ENCODE measurements around the gene RPL21. TPM values are rescaled to one million over a fixed set of nuclear protein-coding genes. Genes with fewer than 3 reads are reported as not detected.

The RPL21 gene
- total and polyA plus RNA-seq, 2 donors (not counting 1 experiment from before 2014, with no cell fraction given) = 1,937 to 2,245 TPM

DNA sequence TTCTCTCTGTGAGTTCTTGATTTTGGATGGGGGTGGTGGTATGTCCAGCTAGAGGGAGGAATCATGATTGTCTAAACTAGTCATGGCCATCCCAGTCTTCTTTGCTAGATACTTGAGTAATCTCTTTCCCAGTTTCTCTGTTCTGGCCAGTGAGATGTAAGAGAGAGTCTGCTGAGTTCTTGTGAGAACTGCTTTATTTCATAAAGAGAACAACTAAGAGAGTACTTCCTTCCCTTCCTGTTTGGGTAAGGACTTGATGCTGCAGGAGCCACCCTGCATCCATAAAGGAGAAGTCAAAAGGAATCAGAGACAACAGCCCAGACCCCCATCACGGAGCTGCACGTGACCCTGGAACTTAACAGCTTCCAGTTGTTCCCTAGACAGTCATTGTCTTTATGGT, 16.2 kb downstream of the RPL21 start:
- H2AFZ ChIP-seq (ENCODE audit: insufficient read depth, low read depth, low read length, poor library complexity, severe bottlenecking) = no peak overlapping the region
- WGBS (ENCODE audit: insufficient coverage) = 54% methylated on average over 2 of the region's 2 CpGs
- peaks cover 6 to 18% of the 10 kb centered on the region in 2 donors for H3K4me1 ChIP-seq (ENCODE audit: control insufficient read depth in 2 of 2, insufficient read depth in 2 of 2, low read length in 2 of 2)
- peaks cover 20% of the 10 kb centered on the region for H3K79me2 ChIP-seq (ENCODE audit: control insufficient read depth, insufficient read depth, low read length)
- H3K4me3 Mint-ChIP-seq = no peak overlapping the region
- no peaks in the 10 kb centered on the region for H3K9me3 Mint-ChIP-seq (ENCODE audit: insufficient read depth)
- H3K9ac ChIP-seq (ENCODE audit: low read length) = no peak overlapping the region
- TF ChIP-seq, protein P1, sequence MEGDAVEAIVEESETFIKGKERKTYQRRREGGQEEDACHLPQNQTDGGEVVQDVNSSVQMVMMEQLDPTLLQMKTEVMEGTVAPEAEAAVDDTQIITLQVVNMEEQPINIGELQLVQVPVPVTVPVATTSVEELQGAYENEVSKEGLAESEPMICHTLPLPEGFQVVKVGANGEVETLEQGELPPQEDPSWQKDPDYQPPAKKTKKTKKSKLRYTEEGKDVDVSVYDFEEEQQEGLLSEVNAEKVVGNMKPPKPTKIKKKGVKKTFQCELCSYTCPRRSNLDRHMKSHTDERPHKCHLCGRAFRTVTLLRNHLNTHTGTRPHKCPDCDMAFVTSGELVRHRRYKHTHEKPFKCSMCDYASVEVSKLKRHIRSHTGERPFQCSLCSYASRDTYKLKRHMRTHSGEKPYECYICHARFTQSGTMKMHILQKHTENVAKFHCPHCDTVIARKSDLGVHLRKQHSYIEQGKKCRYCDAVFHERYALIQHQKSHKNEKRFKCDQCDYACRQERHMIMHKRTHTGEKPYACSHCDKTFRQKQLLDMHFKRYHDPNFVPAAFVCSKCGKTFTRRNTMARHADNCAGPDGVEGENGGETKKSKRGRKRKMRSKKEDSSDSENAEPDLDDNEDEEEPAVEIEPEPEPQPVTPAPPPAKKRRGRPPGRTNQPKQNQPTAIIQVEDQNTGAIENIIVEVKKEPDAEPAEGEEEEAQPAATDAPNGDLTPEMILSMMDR (IDR thresholded peaks at IDR 0.05) = no peak
- no peak for TF ChIP-seq EZH2 (IDR thresholded peaks at IDR 0.05; ENCODE audit: borderline replicate concordance, insufficient read depth, low read depth, low read length, poor library complexity, severe bottlenecking)
- no peak overlapping the region for H3K27ac Mint-ChIP-seq
- no peaks in the 10 kb centered on the region for H3K27me3 Mint-ChIP-seq
- H3K4me3 ChIP-seq (ENCODE audit: control extremely low read depth in 1 of 5, extremely low read depth in 1 of 5, insufficient read depth in 1 of 5, low read depth in 2 of 5, low read length in 4 of 5) = no peak overlapping the region
- H3K27ac ChIP-seq (ENCODE audit: low read length in 2 of 2) = no peak overlapping the region
- intact Hi-C loops (cut with micrococcal nuclease) = loop anchor here (10.0 kb wide), 1 partner anchor 777 kb away; no protein-coding TSS in a partner anchor
- ATAC-seq (ENCODE audit: low read depth) (no peak), DNase-seq (no peak)
- ChIA-PET CTCF (no interaction called here), POLR2A (no interaction called here)
- peaks cover 45% of the 10 kb centered on the region for H3K4me1 Mint-ChIP-seq
- H3K4me2 ChIP-seq (replicated peaks; ENCODE audit: low read depth, low read length, poor library complexity, severe bottlenecking) = no peak overlapping the region
- H3K27me3 ChIP-seq (replicated peaks in 1 of 4; ENCODE audit: control extremely low read depth in 1 of 4, control insufficient read depth in 3 of 4, insufficient read depth in 4 of 4, low read length in 3 of 4) = peaks cover 0 to 5% (median 2%) of the 10 kb centered on the region in 4 experiments
- no peaks in the 10 kb centered on the region for H3K36me3 ChIP-seq (replicated peaks in 1 of 2; ENCODE audit: control extremely low read depth in 1 of 2, control insufficient read depth in 1 of 2, extremely low read depth in 1 of 2, insufficient read depth in 2 of 2, low read length in 1 of 2)
- no peaks in the 10 kb centered on the region for H4K20me1 ChIP-seq (ENCODE audit: control insufficient read depth, insufficient read depth, low read length, poor library complexity, severe bottlenecking)
- no peaks in the 10 kb centered on the region for H3K9me3 ChIP-seq (ENCODE audit: control extremely low read depth in 1 of 3, control insufficient read depth in 2 of 3, insufficient read depth in 1 of 3, low read length in 2 of 3)

DNA sequence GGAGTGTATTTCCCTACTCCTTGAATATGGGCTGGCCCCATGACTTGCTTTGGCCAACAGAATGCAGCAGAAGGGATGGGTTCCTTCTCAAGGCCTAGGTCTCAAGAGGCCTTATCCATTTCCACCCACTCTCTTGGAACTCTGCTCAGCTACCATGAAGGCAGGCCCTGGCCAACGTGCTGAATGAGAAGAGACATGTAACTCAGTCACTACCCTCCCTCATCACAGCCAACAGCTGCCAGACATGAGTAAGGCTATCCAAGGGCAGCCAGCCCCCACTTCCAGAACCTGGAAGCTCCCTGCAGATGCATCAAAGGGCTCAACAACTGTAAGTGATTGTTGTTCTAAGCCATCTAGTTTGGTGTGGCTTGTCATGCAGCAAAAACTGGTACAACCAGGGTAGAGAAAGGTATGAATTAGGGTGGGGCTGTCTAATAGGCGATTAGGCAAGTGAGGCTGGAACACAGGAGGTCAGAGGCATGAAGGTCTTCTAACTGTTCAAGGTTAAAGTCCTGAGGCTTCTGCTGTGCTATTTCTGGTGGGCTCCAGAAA, 17.8 kb downstream of the RPL21 start:
- Histone ChIP-seq H3K27ac (ENCODE audit: low read length in 2 of 2) (no peak overlapping the region), H3K4me1 (ENCODE audit: control insufficient read depth in 2 of 2, insufficient read depth in 2 of 2, low read length in 2 of 2) (peaks cover 6 to 18% of the 10 kb centered on the region in 2 donors), H4K20me1 (ENCODE audit: control insufficient read depth, insufficient read depth, low read length, poor library complexity, severe bottlenecking) (no peaks in the 10 kb centered on the region), H3K4me3 (ENCODE audit: control extremely low read depth in 1 of 5, extremely low read depth in 1 of 5, insufficient read depth in 1 of 5, low read depth in 2 of 5, low read length in 4 of 5) (no peak overlapping the region), H3K9ac (ENCODE audit: low read length) (no peak overlapping the region), H3K36me3 (replicated peaks in 1 of 2; ENCODE audit: control extremely low read depth in 1 of 2, control insufficient read depth in 1 of 2, extremely low read depth in 1 of 2, insufficient read depth in 2 of 2, low read length in 1 of 2) (no peaks in the 10 kb centered on the region), H2AFZ (ENCODE audit: insufficient read depth, low read depth, low read length, poor library complexity, severe bottlenecking) (no peak overlapping the region), H3K79me2 (ENCODE audit: control insufficient read depth, insufficient read depth, low read length) (peaks cover 17% of the 10 kb centered on the region), H3K9me3 (ENCODE audit: control extremely low read depth in 1 of 3, control insufficient read depth in 2 of 3, insufficient read depth in 1 of 3, low read length in 2 of 3) (no peaks in the 10 kb centered on the region), H3K27me3 (replicated peaks in 1 of 4; ENCODE audit: control extremely low read depth in 1 of 4, control insufficient read depth in 3 of 4, insufficient read depth in 4 of 4, low read length in 3 of 4) (peaks cover 0 to 5% (median 2%) of the 10 kb centered on the region in 4 experiments), H3K4me2 (replicated peaks; ENCODE audit: low read depth, low read length, poor library complexity, severe bottlenecking) (no peak overlapping the region)
- CTCF ChIA-PET = no interaction called here
- TF ChIP-seq, protein P1 (IDR thresholded peaks at IDR 0.05) = no peak
- no peak for TF ChIP-seq EZH2 (IDR thresholded peaks at IDR 0.05; ENCODE audit: borderline replicate concordance, insufficient read depth, low read depth, low read length, poor library complexity, severe bottlenecking)
- Mint-ChIP-seq H3K9me3 (ENCODE audit: insufficient read depth) (no peaks in the 10 kb centered on the region), H3K27me3 (no peaks in the 10 kb centered on the region), H3K4me3 (peak overlapping the region; percentile 89), H3K27ac (no peak overlapping the region), H3K4me1 (peaks cover 41% of the 10 kb centered on the region)
- DNase-seq (no peak), ATAC-seq (ENCODE audit: low read depth) (no peak)
- intact Hi-C loops (cut with micrococcal nuclease) = loop anchor here (10.0 kb wide), 1 partner anchor 776 kb away; no protein-coding TSS in a partner anchor
- 100% methylated on average over 1 of the region's 2 CpGs for WGBS (ENCODE audit: insufficient coverage)
- POLR2A ChIA-PET = interaction anchor here (1.1 kb wide), 1 partner anchor 18 kb away, joined by 5 read pairs; the partner anchor contains the start of gene RPL21
